GM20000 (cell line): ENCODE measurements around the gene SERPINB1.

Source experiments
- DNase-seq: peaks from one replicate; pipeline ENCODE4 v3.0.0; 2012; ENCODE audit warnings: low spot score
- CTCF ChIP-seq: IDR thresholded peaks from 2 replicates; pipeline ENCODE4 v1.5.1; 2012; ENCODE audit warnings: mild to moderate bottlenecking, control low read depth; ENCODE audit errors: extremely low read depth, missing control alignments

SERPINB1 gene

GRCh38 chr6:2819115-2819514 lies 22.5 kb downstream of the SERPINB1 start:
- DNase-seq: no peak
- TF ChIP-seq CTCF: no peak

- no peak for DNase-seq
Measured at GRCh38 chr6:2818593-2818992, 23.1 kb downstream of the SERPINB1 start.

GRCh38 chr6:2817903-2818443 lies 23.7 kb downstream of the SERPINB1 start:
- no peak for TF ChIP-seq CTCF
- DNase-seq: no peak

More at GRCh38 chr6:2818593-2818992, 23.1 kb downstream of the SERPINB1 start:
- no peak for TF ChIP-seq CTCF

- no peak for DNase-seq
- TF ChIP-seq CTCF: no peak
Measured at GRCh38 chr6:2816158-2816557, 25.5 kb downstream of the SERPINB1 start.

GRCh38 chr6:2812695-2813094 lies 29.0 kb downstream of the SERPINB1 start:
- TF ChIP-seq CTCF: no peak
- DNase-seq: no peak

- no peak for DNase-seq
- no peak for TF ChIP-seq CTCF
Measured at GRCh38 chr6:2810092-2810671, 31.5 kb downstream of the SERPINB1 start.

GRCh38 chr6:2809015-2809414 lies 32.6 kb downstream of the SERPINB1 start:
- TF ChIP-seq CTCF: no peak
- no peak for DNase-seq
